ENCODE data around the gene KLHL4. TPM values are rescaled to one million over a fixed set of nuclear protein-coding genes. Genes with fewer than 3 reads are reported as not detected.

KLHL4 gene
- total RNA-seq, 1 experiment from 2014 or later: 0.10 TPM

DNA sequence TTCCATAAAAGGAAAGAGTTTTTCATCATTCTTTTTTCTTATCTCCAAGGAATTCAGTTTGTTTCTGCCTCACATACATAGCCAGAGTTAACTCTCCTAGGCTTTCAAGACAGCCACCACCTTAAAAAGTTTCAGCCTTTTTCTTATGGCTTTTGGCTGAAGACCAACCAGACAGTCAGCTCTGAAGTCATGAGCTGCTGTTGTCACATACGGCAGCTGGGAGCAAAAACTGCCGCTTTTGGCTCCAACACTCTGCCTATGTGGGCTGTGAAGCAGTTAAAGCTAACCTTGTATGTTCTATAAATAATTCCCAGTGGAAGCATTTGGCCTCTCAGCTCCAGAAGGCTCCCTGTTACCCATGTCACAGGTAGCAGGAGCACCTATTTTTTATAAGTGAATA, 104.1 kb downstream of the KLHL4 start:
- ATAC-seq: no peak
- no TSS peak for BruUV-seq (replicated peaks)
- TF ChIP-seq FOSL1 (IDR thresholded peaks at IDR 0.05; ENCODE audit: low read depth) (no peak), YY1 (IDR thresholded peaks at IDR 0.05; ENCODE audit: extremely low read depth, insufficient replicate concordance, low read depth, low read length) (no peak), TCF7L2 (IDR thresholded peaks at IDR 0.05; ENCODE audit: borderline replicate concordance, extremely low read depth, insufficient read depth, insufficient read length) (no peak), POLR2AphosphoS5 (IDR thresholded peaks at IDR 0.05; ENCODE audit: low read depth, low read length) (no peak), SP1 (IDR thresholded peaks at IDR 0.05; ENCODE audit: low read depth) (no peak), ZNF274 (IDR thresholded peaks at IDR 0.05; ENCODE audit: low read depth, low read length) (no peak), POLR2A (IDR thresholded peaks at IDR 0.05; ENCODE audit: borderline replicate concordance, extremely low read depth, insufficient read depth, insufficient read length) (no peak), SRF (IDR thresholded peaks at IDR 0.05; ENCODE audit: low read depth) (no peak), CBX3 (IDR thresholded peaks at IDR 0.05; ENCODE audit: low read depth) (no peak), SIN3A (IDR thresholded peaks at IDR 0.05; ENCODE audit: low read depth) (no peak), RAD21 (IDR thresholded peaks at IDR 0.05; ENCODE audit: low read depth) (no peak), ZFX (IDR thresholded peaks at IDR 0.05) (no peak), ELF1 (IDR thresholded peaks at IDR 0.05; ENCODE audit: borderline replicate concordance, low read depth) (no peak), EGR1 (IDR thresholded peaks at IDR 0.05; ENCODE audit: low read depth) (no peak), EZH2 (IDR thresholded peaks at IDR 0.05) (no peak), MAX (IDR thresholded peaks at IDR 0.05) (no peak)
- TF ChIP-seq, protein P1, sequence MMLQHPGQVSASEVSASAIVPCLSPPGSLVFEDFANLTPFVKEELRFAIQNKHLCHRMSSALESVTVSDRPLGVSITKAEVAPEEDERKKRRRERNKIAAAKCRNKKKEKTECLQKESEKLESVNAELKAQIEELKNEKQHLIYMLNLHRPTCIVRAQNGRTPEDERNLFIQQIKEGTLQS (IDR thresholded peaks at IDR 0.05): no peak
- TF ChIP-seq, protein P2, sequence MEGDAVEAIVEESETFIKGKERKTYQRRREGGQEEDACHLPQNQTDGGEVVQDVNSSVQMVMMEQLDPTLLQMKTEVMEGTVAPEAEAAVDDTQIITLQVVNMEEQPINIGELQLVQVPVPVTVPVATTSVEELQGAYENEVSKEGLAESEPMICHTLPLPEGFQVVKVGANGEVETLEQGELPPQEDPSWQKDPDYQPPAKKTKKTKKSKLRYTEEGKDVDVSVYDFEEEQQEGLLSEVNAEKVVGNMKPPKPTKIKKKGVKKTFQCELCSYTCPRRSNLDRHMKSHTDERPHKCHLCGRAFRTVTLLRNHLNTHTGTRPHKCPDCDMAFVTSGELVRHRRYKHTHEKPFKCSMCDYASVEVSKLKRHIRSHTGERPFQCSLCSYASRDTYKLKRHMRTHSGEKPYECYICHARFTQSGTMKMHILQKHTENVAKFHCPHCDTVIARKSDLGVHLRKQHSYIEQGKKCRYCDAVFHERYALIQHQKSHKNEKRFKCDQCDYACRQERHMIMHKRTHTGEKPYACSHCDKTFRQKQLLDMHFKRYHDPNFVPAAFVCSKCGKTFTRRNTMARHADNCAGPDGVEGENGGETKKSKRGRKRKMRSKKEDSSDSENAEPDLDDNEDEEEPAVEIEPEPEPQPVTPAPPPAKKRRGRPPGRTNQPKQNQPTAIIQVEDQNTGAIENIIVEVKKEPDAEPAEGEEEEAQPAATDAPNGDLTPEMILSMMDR (IDR thresholded peaks at IDR 0.05 in 2 of 3, conservative IDR thresholded peaks at IDR 0.05 in 1 of 3; ENCODE audit: borderline replicate concordance in 1 of 3, insufficient read depth in 1 of 3, low read depth in 2 of 3, low read length in 2 of 3): no peak
- ChIA-PET CTCF (no interaction called here), POLR2A (no interaction called here), RAD21 (ENCODE audit: low non-redundant PET in 1 of 2, low total read pairs in 2 of 2, uncharacterized antibody in 2 of 2, unreplicated experiment in 2 of 2) (no interaction called here)
- Histone ChIP-seq H3K4me2 (ENCODE audit: low read length) (no peak overlapping the region), H4K20me1 (ENCODE audit: insufficient read depth) (no peaks in the 10 kb centered on the region), H3K36me3 (ENCODE audit: control insufficient read depth in 1 of 2, insufficient read depth in 2 of 2, low read length in 2 of 2) (no peaks in the 10 kb centered on the region), H3K4me1 (ENCODE audit: control insufficient read depth in 1 of 2, insufficient read depth in 2 of 2, low read length in 2 of 2) (no peaks in the 10 kb centered on the region), H3K27ac (ENCODE audit: low read depth, low read length) (no peak overlapping the region), H3K27me3 (ENCODE audit: insufficient read depth, low read length) (no peaks in the 10 kb centered on the region), H2AFZ (ENCODE audit: low read depth, low read length, poor library complexity, severe bottlenecking) (no peak overlapping the region), H3K4me3 (replicated peaks in 1 of 2; ENCODE audit: low read depth in 1 of 2, low read length in 2 of 2) (no peak overlapping the region), H3K9ac (ENCODE audit: low read length) (no peak overlapping the region), H3K79me2 (ENCODE audit: insufficient read depth, low read length) (no peaks in the 10 kb centered on the region), H3K9me2 (ENCODE audit: insufficient read depth) (no peaks in the 10 kb centered on the region), H3K9me3 (ENCODE audit: control insufficient read depth in 1 of 2, insufficient read depth in 1 of 2, low read depth in 1 of 2, low read length in 2 of 2) (no peaks in the 10 kb centered on the region)
- DNase-seq (ENCODE audit: low read depth, low spot score): no peak
- intact Hi-C loops (cut with micrococcal nuclease): no loop called here
